Measurements from ENCODE around the gene RGMA. TPM values are rescaled to one million over a fixed set of nuclear protein-coding genes. Genes with fewer than 3 reads are reported as not detected.

RGMA gene
- total RNA-seq, 1 experiment from 2014 or later, result 3.3 TPM

GRCh38 chr15:93073465-93073952, 15.5 kb downstream of the RGMA start:
- no TSS peak for BruUV-seq (replicated peaks)
- peak overlapping the region; percentile 97 for H3K4me2 ChIP-seq
- no peak overlapping the region for H3K27ac ChIP-seq
- H3F3A ChIP-seq (ENCODE audit: insufficient read depth, low read depth), result peaks cover 8% of the 10 kb centered on the region; the same call in 1 of the 2 replicates
- no peaks in the 10 kb centered on the region for H4K20me1 ChIP-seq (ENCODE audit: insufficient read depth)
- no peaks in the 10 kb centered on the region for H3K9me2 ChIP-seq (ENCODE audit: insufficient read depth)
- ChIA-PET POLR2A (ENCODE audit: unreplicated experiment) (no interaction called here), CTCF (interaction anchor here (1.2 kb wide), 1 partner anchor 36 kb away, joined by 3 read pairs; no protein-coding TSS in a partner anchor)
- H3K4me1 ChIP-seq (replicated peaks; ENCODE audit: insufficient read depth), result peaks cover 9% of the 10 kb centered on the region
- TF ChIP-seq EZH2 (IDR thresholded peaks at IDR 0.05; ENCODE audit: low read depth), result no peak
- TF ChIP-seq CTCF (conservative IDR thresholded peaks at IDR 0.05), result no peak
- H3K9me3 ChIP-seq (ENCODE audit: insufficient read depth, low read depth), result no peaks in the 10 kb centered on the region
- intact Hi-C loops (cut with micrococcal nuclease; ENCODE audit: unreplicated experiment), result loop anchor here (2.0 to 5.0 kb wide), 2 partner anchors 43 to 271 kb away; no protein-coding TSS in a partner anchor
- H2AFZ ChIP-seq, result 0 out of 2 replicates have a peak overlapping the region, but pooled peaks have one; percentile 58
- H3K36me3 ChIP-seq (ENCODE audit: low read depth), result no peaks in the 10 kb centered on the region
- H3K27me3 ChIP-seq (ENCODE audit: insufficient read depth, low read depth), result peaks cover 25% of the 10 kb centered on the region
- peak overlapping the region; percentile 79; the same call in 1 of the 2 replicates for H3K4me3 ChIP-seq
- DNase-seq, result peak in 1 of 2 experiments; percentile 6
- H3K79me2 ChIP-seq (ENCODE audit: low read depth), result no peaks in the 10 kb centered on the region

GRCh38 chr15:93072411-93073394, 16.3 kb downstream of the RGMA start:
- no peaks in the 10 kb centered on the region for H3K36me3 ChIP-seq (ENCODE audit: low read depth)
- H3K27ac ChIP-seq, result no peak overlapping the region
- H4K20me1 ChIP-seq (ENCODE audit: insufficient read depth), result no peaks in the 10 kb centered on the region
- peaks cover 9% of the 10 kb centered on the region for H3K4me1 ChIP-seq (replicated peaks; ENCODE audit: insufficient read depth)
- peak; percentile 60 to 84 for DNase-seq
- ChIA-PET CTCF (interaction anchor here (1.2 kb wide), 2 partner anchors 15 to 35 kb away, joined by 3 to 4 read pairs; no protein-coding TSS in a partner anchor), POLR2A (ENCODE audit: unreplicated experiment) (no interaction called here)
- BruUV-seq (replicated peaks), result no TSS peak
- no peaks in the 10 kb centered on the region for H3K9me3 ChIP-seq (ENCODE audit: insufficient read depth, low read depth)
- intact Hi-C loops (cut with micrococcal nuclease; ENCODE audit: unreplicated experiment), result loop anchor here (2.0 to 5.0 kb wide), 2 partner anchors 42 to 270 kb away; no protein-coding TSS in a partner anchor
- H2AFZ ChIP-seq, result peak overlapping the region; percentile 86
- peak overlapping the region; percentile 79 for H3K4me3 ChIP-seq
- H3K27me3 ChIP-seq (ENCODE audit: insufficient read depth, low read depth), result peaks cover 19% of the 10 kb centered on the region
- H3K9me2 ChIP-seq (ENCODE audit: insufficient read depth), result no peaks in the 10 kb centered on the region
- H3K79me2 ChIP-seq (ENCODE audit: low read depth), result no peaks in the 10 kb centered on the region
- H3F3A ChIP-seq (ENCODE audit: insufficient read depth, low read depth), result peaks cover 8% of the 10 kb centered on the region; the same call in 1 of the 2 replicates
- peak overlapping the region; percentile 97 for H3K4me2 ChIP-seq
- TF ChIP-seq EZH2 (IDR thresholded peaks at IDR 0.05; ENCODE audit: low read depth), result no peak

GRCh38 chr15:93072011-93072410, 17.0 kb downstream of the RGMA start:
- no TSS peak for BruUV-seq (replicated peaks)
- CTCF ChIA-PET, result interaction anchor here (1.2 kb wide), 1 partner anchor 16 kb away, joined by 4 read pairs; no protein-coding TSS in a partner anchor
- peaks cover 12% of the 10 kb centered on the region; the same call in 1 of the 2 replicates for H3K27me3 ChIP-seq (ENCODE audit: insufficient read depth, low read depth)

More at GRCh38 chr15:93072011-93072410, 17.0 kb downstream of the RGMA start:
- Histone ChIP-seq H3F3A (ENCODE audit: insufficient read depth, low read depth) (peaks cover 10% of the 10 kb centered on the region), H3K27ac (no peak overlapping the region), H3K4me2 (peak overlapping the region; percentile 97), H3K4me3 (peak overlapping the region; percentile 79), H4K20me1 (ENCODE audit: insufficient read depth) (no peaks in the 10 kb centered on the region), H3K4me1 (replicated peaks; ENCODE audit: insufficient read depth) (peaks cover 14% of the 10 kb centered on the region), H3K9me3 (ENCODE audit: insufficient read depth, low read depth) (no peaks in the 10 kb centered on the region), H2AFZ (peak overlapping the region; percentile 86), H3K9me2 (ENCODE audit: insufficient read depth) (no peaks in the 10 kb centered on the region), H3K79me2 (ENCODE audit: low read depth) (no peaks in the 10 kb centered on the region), H3K36me3 (ENCODE audit: low read depth) (no peaks in the 10 kb centered on the region)
- POLR2A ChIA-PET (ENCODE audit: unreplicated experiment), result no interaction called here
- TF ChIP-seq CTCF (conservative IDR thresholded peaks at IDR 0.05) (no peak), EZH2 (IDR thresholded peaks at IDR 0.05; ENCODE audit: low read depth) (no peak)
- intact Hi-C loops (cut with micrococcal nuclease; ENCODE audit: unreplicated experiment), result loop anchor here (2.0 to 5.0 kb wide), 2 partner anchors 41 to 270 kb away; no protein-coding TSS in a partner anchor
- DNase-seq, result no peak

Data from PC-9 (cell line).